HepG2 (cell line): ENCODE results near the gene MPHOSPH8. TPM values are rescaled to one million over a fixed set of nuclear protein-coding genes. Genes with fewer than 3 reads are reported as not detected.
A peak's percentile ranks its signal among the peaks of the same experiment; 100 is the strongest.

ENCODE experiments used
- ATF1 ChIP-seq: IDR thresholded peaks from 2 replicates; pipeline ENCODE4 v1.6.1; 2016; ENCODE audit warnings: mild to moderate bottlenecking, control low read depth
- CREM ChIP-seq, 2 experiments: sonication (generic) in 1 of 2; formaldehyde crosslinking in 1 of 2; IDR thresholded peaks; 2 replicates each; pipeline versions ENCODE4 v1.4.0 to v1.6.1; 2016 to 2020; ENCODE audit warnings: antibody characterized with exemption in 1 of 2, mild to moderate bottlenecking in 1 of 2, missing genetic modification reagents in 1 of 2
- FOXA3 ChIP-seq: IDR thresholded peaks from 2 replicates; pipeline ENCODE4 v1.6.1; 2016; ENCODE audit warnings: missing genetic modification reagents, missing compliant biosample characterization
- HDAC2 ChIP-seq: sonication (generic); formaldehyde crosslinking; IDR thresholded peaks from 2 replicates; pipeline ENCODE4 v1.4.0; 2020; ENCODE audit warnings: missing genetic modification reagents
- HHEX ChIP-seq: IDR thresholded peaks from 2 replicates; pipeline ENCODE4 v1.6.1; 2016; ENCODE audit warnings: control low read depth
- HMG20A ChIP-seq: IDR thresholded peaks from 2 replicates; pipeline ENCODE4 v1.6.1; 2016; ENCODE audit warnings: borderline replicate concordance
- HNF4A ChIP-seq: sonication (generic); formaldehyde crosslinking; IDR thresholded peaks from 2 replicates; pipeline ENCODE4 v1.4.0; 2020; ENCODE audit warnings: missing genetic modification reagents
- HOXA5 ChIP-seq: sonication (generic); formaldehyde crosslinking; IDR thresholded peaks from 2 replicates; pipeline ENCODE4 v1.4.0; 2020; ENCODE audit warnings: missing genetic modification reagents
- RCOR2 ChIP-seq: IDR thresholded peaks from 2 replicates; pipeline ENCODE4 v1.6.1; 2016; ENCODE audit warnings: missing biosample characterization, missing genetic modification reagents
- SALL1 ChIP-seq: sonication (generic); formaldehyde crosslinking; IDR thresholded peaks from 2 replicates; pipeline ENCODE4 v1.8.0; 2022; ENCODE audit warnings: mild to moderate bottlenecking, missing genetic modification reagents
- SMAD9 ChIP-seq: sonication (generic); formaldehyde crosslinking; IDR thresholded peaks from 2 replicates; pipeline ENCODE4 v1.5.1; 2020; ENCODE audit warnings: mild to moderate bottlenecking, missing genetic modification reagents
- SOX5 ChIP-seq: IDR thresholded peaks from 2 replicates; pipeline ENCODE4 v1.6.1; 2016; ENCODE audit warnings: borderline replicate concordance
- TEAD3 ChIP-seq: optimal IDR thresholded peaks from 2 replicates; pipeline ENCODE3; 2016; ENCODE audit warnings: borderline replicate concordance
- ZNF430 ChIP-seq: sonication (generic); formaldehyde crosslinking; IDR thresholded peaks from 2 replicates; pipeline ENCODE4 v1.9.0; 2021; ENCODE audit warnings: mild to moderate bottlenecking, missing genetic modification reagents
- ZZZ3 ChIP-seq: sonication (generic); formaldehyde crosslinking; IDR thresholded peaks from 2 replicates; pipeline ENCODE4 v1.4.0; 2020; ENCODE audit warnings: missing genetic modification reagents, mild to moderate bottlenecking, borderline replicate concordance
- polyA plus RNA-seq, 8 experiments: library from polyadenylated mRNA; depleted of rRNA in 3 of 8; stranded (reverse) in 7 of 8; unstranded in 1 of 8; fragments of >200 nt; fragmentation: Illumina TruSeq in 4 of 8; extraction: Trizol in 4 of 8; gene quantifications; 2 replicates each; pipeline versions ENCODE4 v1.2.1 to v1.2.3, GENCODE V29; 2011 to 2016; ENCODE audit warnings: low read depth in 4 of 8, missing spikeins in 1 of 8, mixed read lengths in 1 of 8; ENCODE audit not compliant: insufficient read depth in 1 of 8
- total RNA-seq, 5 experiments: library from RNA; depleted of rRNA; stranded (reverse); fragments of >200 nt; fragmentation: Illumina TruSeq; extraction: Trizol; gene quantifications; 2 replicates each; pipeline ENCODE4 v1.2.3, GENCODE V29; 2016; ENCODE audit warnings: low read depth in 1 of 5
- TF ChIP-seq, protein P1 (sequence below): sonication (generic); formaldehyde crosslinking; IDR thresholded peaks from 2 replicates; pipeline ENCODE4 v1.4.0; 2020; ENCODE audit warnings: mild to moderate bottlenecking, missing genetic modification reagents
- TF ChIP-seq, protein P2 (sequence below): IDR thresholded peaks from 2 replicates; pipeline ENCODE4 v1.6.1; 2018; ENCODE audit warnings: missing genetic modification reagents, mild to moderate bottlenecking, missing compliant biosample characterization
- TF ChIP-seq, protein P3 (sequence below): IDR thresholded peaks from 2 replicates; pipeline ENCODE4 v1.6.1; 2016
- TF ChIP-seq, protein P4 (sequence below): IDR thresholded peaks from 2 replicates; pipeline ENCODE4 v1.6.1; 2016; ENCODE audit warnings: low read depth, borderline replicate concordance
- TF ChIP-seq, protein P5 (sequence below): sonication (generic); formaldehyde crosslinking; IDR thresholded peaks from 2 replicates; pipeline ENCODE4 v1.4.0; 2020; ENCODE audit warnings: missing genetic modification reagents
- TF ChIP-seq, protein P6 (sequence below): sonication (generic); formaldehyde crosslinking; conservative IDR thresholded peaks from 2 replicates; pipeline ENCODE4 v1.8.0; 2022; ENCODE audit warnings: mild to moderate bottlenecking, moderate library complexity, missing genetic modification reagents

MPHOSPH8 gene
- total and polyA plus RNA-seq, 2 of the 13 experiments (the other 11 are each of a cell fraction or from before 2014, with no cell fraction given): 17.3 to 20.9 TPM

DNA sequence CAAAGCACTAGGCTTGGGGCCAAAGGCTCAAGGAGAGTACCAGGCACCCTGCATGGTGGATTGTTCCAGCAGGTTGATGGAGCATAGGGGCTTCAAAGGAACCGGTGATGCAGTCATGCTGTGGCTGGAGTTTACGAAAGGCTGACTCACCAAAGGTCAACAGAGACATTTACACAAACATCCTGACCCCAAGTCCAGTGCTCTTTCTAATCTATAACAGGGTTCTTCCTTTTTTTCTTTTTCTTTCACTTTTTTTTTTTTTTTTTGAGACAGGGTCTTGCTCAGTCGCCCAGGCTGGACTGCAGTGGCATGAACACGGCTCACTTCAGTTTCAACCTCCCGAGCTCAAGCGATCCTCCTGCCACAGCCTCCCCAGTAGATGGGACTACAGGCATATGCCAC is 36.5 kb upstream of the MPHOSPH8 start (continued):
- peak; percentile 58; the same call in 1 of the 2 replicates for TF ChIP-seq ATF1 (CRISPR knock-in tag)
- TF ChIP-seq HDAC2 (CRISPR knock-in tag): peak; percentile 93
- TF ChIP-seq HHEX (CRISPR knock-in tag): peak; percentile 56; the same call in 1 of the 2 replicates
- peak; percentile 97 for TF ChIP-seq FOXA3 (CRISPR knock-in tag)
- TF ChIP-seq, protein P1, sequence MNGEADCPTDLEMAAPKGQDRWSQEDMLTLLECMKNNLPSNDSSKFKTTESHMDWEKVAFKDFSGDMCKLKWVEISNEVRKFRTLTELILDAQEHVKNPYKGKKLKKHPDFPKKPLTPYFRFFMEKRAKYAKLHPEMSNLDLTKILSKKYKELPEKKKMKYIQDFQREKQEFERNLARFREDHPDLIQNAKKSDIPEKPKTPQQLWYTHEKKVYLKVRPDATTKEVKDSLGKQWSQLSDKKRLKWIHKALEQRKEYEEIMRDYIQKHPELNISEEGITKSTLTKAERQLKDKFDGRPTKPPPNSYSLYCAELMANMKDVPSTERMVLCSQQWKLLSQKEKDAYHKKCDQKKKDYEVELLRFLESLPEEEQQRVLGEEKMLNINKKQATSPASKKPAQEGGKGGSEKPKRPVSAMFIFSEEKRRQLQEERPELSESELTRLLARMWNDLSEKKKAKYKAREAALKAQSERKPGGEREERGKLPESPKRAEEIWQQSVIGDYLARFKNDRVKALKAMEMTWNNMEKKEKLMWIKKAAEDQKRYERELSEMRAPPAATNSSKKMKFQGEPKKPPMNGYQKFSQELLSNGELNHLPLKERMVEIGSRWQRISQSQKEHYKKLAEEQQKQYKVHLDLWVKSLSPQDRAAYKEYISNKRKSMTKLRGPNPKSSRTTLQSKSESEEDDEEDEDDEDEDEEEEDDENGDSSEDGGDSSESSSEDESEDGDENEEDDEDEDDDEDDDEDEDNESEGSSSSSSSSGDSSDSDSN: peak; percentile 34
- TF ChIP-seq, protein P2, sequence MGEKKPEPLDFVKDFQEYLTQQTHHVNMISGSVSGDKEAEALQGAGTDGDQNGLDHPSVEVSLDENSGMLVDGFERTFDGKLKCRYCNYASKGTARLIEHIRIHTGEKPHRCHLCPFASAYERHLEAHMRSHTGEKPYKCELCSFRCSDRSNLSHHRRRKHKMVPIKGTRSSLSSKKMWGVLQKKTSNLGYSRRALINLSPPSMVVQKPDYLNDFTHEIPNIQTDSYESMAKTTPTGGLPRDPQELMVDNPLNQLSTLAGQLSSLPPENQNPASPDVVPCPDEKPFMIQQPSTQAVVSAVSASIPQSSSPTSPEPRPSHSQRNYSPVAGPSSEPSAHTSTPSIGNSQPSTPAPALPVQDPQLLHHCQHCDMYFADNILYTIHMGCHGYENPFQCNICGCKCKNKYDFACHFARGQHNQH (CRISPR knock-in tag): peak; percentile 83
- TF ChIP-seq ZZZ3: no peak
- TF ChIP-seq SMAD9: no peak
- TF ChIP-seq, protein P3, sequence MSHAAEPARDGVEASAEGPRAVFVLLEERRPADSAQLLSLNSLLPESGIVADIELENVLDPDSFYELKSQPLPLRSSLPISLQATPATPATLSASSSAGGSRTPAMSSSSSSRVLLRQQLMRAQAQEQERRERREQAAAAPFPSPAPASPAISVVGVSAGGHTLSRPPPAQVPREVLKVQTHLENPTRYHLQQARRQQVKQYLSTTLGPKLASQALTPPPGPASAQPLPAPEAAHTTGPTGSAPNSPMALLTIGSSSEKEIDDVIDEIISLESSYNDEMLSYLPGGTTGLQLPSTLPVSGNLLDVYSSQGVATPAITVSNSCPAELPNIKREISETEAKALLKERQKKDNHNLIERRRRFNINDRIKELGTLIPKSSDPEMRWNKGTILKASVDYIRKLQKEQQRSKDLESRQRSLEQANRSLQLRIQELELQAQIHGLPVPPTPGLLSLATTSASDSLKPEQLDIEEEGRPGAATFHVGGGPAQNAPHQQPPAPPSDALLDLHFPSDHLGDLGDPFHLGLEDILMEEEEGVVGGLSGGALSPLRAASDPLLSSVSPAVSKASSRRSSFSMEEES (CRISPR knock-in tag): peak; percentile 74; the same call in 1 of the 2 replicates
- TF ChIP-seq SOX5 (CRISPR knock-in tag): peak; percentile 92
- TF ChIP-seq SALL1: peak; percentile 91
- TF ChIP-seq RCOR2: peak; percentile 94
- TF ChIP-seq ZNF430 (CRISPR knock-in tag): peak; percentile 68; the same call in 1 of the 2 replicates
- TF ChIP-seq, protein P4, sequence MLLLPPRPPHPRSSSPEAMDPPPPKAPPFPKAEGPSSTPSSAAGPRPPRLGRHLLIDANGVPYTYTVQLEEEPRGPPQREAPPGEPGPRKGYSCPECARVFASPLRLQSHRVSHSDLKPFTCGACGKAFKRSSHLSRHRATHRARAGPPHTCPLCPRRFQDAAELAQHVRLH (CRISPR knock-in tag): peak; percentile 53; the same call in 1 of the 2 replicates
- peak; percentile 86 for TF ChIP-seq TEAD3
- peak; percentile 90 for TF ChIP-seq CREM (IDR thresholded peaks at IDR 0.05)
- TF ChIP-seq CREM (CRISPR knock-in tag; IDR thresholded peaks at IDR 0.05): no peak
- TF ChIP-seq, protein P5, sequence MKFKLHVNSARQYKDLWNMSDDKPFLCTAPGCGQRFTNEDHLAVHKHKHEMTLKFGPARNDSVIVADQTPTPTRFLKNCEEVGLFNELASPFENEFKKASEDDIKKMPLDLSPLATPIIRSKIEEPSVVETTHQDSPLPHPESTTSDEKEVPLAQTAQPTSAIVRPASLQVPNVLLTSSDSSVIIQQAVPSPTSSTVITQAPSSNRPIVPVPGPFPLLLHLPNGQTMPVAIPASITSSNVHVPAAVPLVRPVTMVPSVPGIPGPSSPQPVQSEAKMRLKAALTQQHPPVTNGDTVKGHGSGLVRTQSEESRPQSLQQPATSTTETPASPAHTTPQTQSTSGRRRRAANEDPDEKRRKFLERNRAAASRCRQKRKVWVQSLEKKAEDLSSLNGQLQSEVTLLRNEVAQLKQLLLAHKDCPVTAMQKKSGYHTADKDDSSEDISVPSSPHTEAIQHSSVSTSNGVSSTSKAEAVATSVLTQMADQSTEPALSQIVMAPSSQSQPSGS (CRISPR knock-in tag): peak; percentile 87
- no peak; the same call in 1 of the 2 replicates for TF ChIP-seq HOXA5 (CRISPR knock-in tag)
- TF ChIP-seq HNF4A (CRISPR knock-in tag): peak; percentile 88
- TF ChIP-seq HMG20A (CRISPR knock-in tag): peak; percentile 94
- TF ChIP-seq, protein P6, sequence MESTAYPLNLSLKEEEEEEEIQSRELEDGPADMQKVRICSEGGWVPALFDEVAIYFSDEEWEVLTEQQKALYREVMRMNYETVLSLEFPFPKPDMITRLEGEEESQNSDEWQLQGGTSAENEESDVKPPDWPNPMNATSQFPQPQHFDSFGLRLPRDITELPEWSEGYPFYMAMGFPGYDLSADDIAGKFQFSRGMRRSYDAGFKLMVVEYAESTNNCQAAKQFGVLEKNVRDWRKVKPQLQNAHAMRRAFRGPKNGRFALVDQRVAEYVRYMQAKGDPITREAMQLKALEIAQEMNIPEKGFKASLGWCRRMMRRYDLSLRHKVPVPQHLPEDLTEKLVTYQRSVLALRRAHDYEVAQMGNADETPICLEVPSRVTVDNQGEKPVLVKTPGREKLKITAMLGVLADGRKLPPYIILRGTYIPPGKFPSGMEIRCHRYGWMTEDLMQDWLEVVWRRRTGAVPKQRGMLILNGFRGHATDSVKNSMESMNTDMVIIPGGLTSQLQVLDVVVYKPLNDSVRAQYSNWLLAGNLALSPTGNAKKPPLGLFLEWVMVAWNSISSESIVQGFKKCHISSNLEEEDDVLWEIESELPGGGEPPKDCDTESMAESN (CRISPR knock-in tag): 0 out of 2 replicates have a peak, but pooled peaks have one; percentile 39
